ENCODE results near the gene MYO5C.
"Not testable (repeated sequence)": the region's sequence is repeated elsewhere in the genome, so short reads cannot be mapped to it uniquely, and the experiment has no call there.

MYO5C gene

DNA sequence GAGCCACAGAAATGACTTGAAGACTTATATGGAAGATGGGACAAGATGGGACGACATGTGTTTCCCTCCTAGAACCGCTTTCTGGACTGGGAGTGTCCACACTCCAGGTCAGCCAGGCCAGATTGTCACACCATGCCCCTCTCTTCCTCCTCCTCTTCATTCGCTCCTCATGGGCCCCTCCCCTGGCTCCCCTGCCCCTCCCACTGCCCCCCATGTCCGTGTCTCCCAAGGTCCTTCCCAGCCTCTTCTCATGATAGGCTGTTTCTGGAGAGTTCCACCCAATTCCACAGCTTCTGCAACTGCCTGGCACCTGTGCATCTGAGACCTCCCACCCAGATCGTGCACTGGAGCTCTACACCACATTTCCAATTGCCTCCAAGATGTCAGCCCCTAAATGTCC lies 6.6 kb downstream of the MYO5C start:
- no peak for DNase-seq
- Histone ChIP-seq H3K4me3 (no peak overlapping the region), H3K36me3 (no peaks in the 10 kb centered on the region), H3K4me1 (no peaks in the 10 kb centered on the region), H3K27me3 (peaks cover 0 to 16% of the 10 kb centered on the region in 2 donors), H3K27ac (no peak overlapping the region), H3K9me3 (no peaks in the 10 kb centered on the region)
- TF ChIP-seq, protein P1, sequence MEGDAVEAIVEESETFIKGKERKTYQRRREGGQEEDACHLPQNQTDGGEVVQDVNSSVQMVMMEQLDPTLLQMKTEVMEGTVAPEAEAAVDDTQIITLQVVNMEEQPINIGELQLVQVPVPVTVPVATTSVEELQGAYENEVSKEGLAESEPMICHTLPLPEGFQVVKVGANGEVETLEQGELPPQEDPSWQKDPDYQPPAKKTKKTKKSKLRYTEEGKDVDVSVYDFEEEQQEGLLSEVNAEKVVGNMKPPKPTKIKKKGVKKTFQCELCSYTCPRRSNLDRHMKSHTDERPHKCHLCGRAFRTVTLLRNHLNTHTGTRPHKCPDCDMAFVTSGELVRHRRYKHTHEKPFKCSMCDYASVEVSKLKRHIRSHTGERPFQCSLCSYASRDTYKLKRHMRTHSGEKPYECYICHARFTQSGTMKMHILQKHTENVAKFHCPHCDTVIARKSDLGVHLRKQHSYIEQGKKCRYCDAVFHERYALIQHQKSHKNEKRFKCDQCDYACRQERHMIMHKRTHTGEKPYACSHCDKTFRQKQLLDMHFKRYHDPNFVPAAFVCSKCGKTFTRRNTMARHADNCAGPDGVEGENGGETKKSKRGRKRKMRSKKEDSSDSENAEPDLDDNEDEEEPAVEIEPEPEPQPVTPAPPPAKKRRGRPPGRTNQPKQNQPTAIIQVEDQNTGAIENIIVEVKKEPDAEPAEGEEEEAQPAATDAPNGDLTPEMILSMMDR (IDR thresholded peaks at IDR 0.05): no peak
- intact Hi-C loops (cut with DNase I; ENCODE audit: low total_unique reads): no loop called here

DNA sequence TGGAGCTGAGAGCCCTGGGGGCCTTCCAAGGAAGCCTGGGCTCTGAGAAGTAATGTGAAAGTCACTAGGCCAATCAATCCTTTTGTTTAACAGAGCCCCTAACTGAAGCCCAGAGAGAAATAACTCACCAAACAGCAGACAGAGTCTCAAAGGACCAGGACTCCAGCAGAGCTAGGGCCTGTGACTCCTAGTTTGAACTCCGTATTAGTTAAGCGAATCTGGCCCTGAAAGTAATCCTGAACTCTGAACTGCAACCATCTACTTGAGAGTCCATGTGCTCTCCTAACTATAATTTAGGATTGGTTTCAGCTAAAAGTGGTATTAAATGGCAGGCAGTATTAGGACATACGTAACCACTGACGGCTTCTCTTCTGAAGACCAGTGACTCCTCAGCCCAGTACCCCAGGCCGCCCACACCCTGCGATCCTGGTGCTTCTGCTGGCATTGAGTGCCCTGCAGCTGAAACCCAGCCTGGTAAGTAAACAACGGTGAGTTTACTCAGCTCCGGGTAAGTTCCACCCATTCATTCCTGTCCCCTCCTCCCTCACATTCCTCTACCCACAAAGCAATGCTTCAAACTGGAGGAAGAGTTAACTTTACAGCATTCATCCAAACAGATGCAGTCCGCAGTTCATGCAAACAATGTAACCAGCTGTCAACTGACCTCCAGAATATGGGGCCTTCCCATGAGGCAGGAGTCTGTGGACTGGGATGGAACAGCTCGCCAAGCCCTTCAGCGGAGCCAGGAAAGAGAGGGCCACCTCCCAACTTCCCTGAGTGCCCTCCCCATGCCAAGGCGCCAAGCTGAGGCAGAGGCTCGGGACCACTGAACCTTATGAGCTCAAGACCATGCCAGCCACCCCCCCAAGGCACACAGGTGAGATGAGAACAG lies 7.3 kb downstream of the MYO5C start:
- Histone ChIP-seq H3K4me1 (no peaks in the 10 kb centered on the region), H3K27ac (no peak overlapping the region), H3K4me3 (no peak overlapping the region), H3K36me3 (no peaks in the 10 kb centered on the region), H3K27me3 (peaks cover 0 to 10% of the 10 kb centered on the region in 2 donors), H3K9me3 (no peaks in the 10 kb centered on the region)
- intact Hi-C loops (cut with DNase I; ENCODE audit: low total_unique reads): no loop called here
- no peak for DNase-seq
- TF ChIP-seq, protein P1 (IDR thresholded peaks at IDR 0.05): no peak

DNA sequence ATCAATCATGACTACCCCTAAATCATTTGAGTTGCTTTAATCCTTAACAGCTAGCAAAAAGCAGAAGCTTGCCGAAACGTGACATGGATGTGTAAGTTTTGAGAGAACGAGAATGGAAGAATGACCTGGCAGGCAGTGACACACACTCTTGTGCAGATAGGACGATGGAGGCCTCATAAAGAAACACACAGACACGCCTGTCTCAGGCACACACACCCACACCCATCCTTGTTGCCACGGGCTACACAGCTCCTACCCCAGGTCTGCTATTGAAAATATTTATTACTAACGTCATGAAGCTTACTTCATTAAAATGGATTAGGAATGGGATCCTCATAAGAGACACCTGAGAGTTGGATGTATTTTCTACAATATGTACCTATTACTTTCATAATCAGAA lies 8.5 kb downstream of the MYO5C start:
- intact Hi-C loops (cut with DNase I; ENCODE audit: low total_unique reads): no loop called here
- H3K27ac ChIP-seq: no peak overlapping the region
- H3K4me1 ChIP-seq: no peaks in the 10 kb centered on the region
- H3K4me3 ChIP-seq: no peak overlapping the region
- TF ChIP-seq, protein P1 (IDR thresholded peaks at IDR 0.05): no peak
- H3K36me3 ChIP-seq: no peaks in the 10 kb centered on the region
- H3K9me3 ChIP-seq: no peaks in the 10 kb centered on the region
- peaks cover 0 to 5% of the 10 kb centered on the region in 2 donors for H3K27me3 ChIP-seq
- DNase-seq: no peak

DNA sequence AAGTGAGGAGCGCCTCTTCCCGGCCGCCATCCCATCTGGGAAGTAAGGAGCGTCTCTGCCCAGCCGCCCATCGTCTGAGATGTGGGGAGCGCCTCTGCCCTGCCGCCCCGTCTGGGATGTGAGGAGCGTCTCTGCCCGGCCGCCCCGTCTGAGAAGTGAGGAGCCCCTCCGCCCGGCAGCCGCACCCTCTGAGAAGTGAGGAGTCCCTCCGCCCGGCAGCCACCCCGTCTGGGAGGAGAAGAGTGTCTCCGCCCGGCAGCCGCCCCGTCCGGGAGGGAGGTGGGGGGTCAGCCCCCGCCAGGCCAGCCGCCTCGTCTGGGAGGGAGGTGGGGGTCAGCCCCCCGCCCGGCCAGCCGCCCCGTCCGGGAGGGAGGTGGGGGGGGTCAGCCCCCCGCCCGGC lies 9.7 kb downstream of the MYO5C start:
- H3K9me3 ChIP-seq; H3K4me1 ChIP-seq; H3K27ac ChIP-seq; H3K36me3 ChIP-seq; DNase-seq; H3K27me3 ChIP-seq; H3K4me3 ChIP-seq; intact Hi-C loops (cut with DNase I; ENCODE audit: low total_unique reads): not testable (repeated sequence)

DNA sequence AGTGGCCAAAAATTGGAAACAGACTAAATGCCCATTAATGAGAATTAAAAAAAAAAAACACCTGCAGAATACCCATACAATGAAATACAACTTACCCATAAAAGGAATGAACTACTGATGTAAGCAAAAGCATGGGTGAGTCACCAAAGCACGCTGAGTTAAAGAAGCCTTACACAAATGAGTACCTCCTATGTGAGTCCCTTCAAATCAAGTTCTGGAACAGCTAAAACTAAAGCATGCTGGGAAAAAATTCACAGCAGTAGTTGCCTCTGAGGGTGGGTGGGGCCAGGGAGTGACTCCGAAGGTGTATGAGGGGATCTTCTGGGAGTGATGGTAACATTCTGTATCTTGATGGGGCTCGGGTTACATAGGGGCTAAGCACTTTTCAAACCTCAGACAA lies 11.4 kb downstream of the MYO5C start:
- Histone ChIP-seq H3K27me3 (peaks cover 0 to 5% of the 10 kb centered on the region in 2 donors), H3K4me3 (no peak overlapping the region), H3K4me1 (no peaks in the 10 kb centered on the region), H3K9me3 (no peaks in the 10 kb centered on the region), H3K36me3 (no peaks in the 10 kb centered on the region), H3K27ac (no peak overlapping the region)
- intact Hi-C loops (cut with DNase I; ENCODE audit: low total_unique reads): no loop called here
- TF ChIP-seq, protein P1 (IDR thresholded peaks at IDR 0.05): no peak
- no peak for DNase-seq

DNA sequence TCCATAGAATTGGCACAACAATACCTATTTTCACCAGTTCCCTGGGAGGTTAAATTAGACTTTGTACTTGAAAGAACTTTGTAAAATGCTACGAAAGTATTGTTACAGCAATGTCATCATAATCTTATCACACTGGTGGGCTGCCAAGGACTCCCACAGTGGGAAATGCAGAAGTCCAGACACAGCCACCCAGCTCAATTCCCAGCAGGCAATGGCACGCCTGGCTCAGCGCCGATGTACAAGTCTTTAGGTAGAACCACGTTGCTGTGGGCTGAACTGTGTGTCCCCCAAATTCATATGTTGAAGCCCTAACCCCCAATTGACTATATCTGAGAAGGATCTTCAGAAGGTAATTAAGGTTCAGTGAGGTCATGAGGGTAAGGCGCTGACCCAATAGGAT lies 12.3 kb downstream of the MYO5C start:
- TF ChIP-seq, protein P1 (IDR thresholded peaks at IDR 0.05): no peak
- H3K9me3 ChIP-seq: no peaks in the 10 kb centered on the region
- H3K27ac ChIP-seq: no peak overlapping the region
- no peak for DNase-seq
- no peaks in the 10 kb centered on the region for H3K4me1 ChIP-seq
- H3K36me3 ChIP-seq: peaks cover 0 to 6% (median 0%) of the 10 kb centered on the region in 3 donors
- intact Hi-C loops (cut with DNase I; ENCODE audit: low total_unique reads): no loop called here
- no peak overlapping the region for H3K4me3 ChIP-seq
- peaks cover 0 to 5% of the 10 kb centered on the region in 2 donors for H3K27me3 ChIP-seq

Data from tibial artery (tissue), 4 donors.